ENCODE data around the gene CYSTM1.

DNA sequence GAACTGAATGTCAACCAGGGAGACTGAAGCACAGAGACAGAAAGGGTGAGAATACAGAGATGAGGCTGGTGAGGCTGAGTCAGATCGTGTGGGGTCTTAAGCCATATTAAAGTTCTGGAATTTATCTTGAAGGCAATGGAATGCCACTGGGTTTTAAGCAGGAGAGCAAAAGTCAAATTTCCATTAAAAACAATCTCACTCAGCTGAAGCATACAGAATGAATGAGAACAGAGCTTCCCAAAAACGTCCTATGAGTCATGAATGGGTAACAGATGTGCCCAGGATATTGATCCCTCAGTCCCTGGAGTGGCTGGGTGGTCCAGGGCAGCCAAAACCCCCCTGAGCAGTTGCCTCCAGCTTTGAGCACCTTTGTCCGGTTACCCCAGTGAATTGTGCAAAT lies 83.0 kb downstream of the CYSTM1 start:
- TF ChIP-seq, protein P1, sequence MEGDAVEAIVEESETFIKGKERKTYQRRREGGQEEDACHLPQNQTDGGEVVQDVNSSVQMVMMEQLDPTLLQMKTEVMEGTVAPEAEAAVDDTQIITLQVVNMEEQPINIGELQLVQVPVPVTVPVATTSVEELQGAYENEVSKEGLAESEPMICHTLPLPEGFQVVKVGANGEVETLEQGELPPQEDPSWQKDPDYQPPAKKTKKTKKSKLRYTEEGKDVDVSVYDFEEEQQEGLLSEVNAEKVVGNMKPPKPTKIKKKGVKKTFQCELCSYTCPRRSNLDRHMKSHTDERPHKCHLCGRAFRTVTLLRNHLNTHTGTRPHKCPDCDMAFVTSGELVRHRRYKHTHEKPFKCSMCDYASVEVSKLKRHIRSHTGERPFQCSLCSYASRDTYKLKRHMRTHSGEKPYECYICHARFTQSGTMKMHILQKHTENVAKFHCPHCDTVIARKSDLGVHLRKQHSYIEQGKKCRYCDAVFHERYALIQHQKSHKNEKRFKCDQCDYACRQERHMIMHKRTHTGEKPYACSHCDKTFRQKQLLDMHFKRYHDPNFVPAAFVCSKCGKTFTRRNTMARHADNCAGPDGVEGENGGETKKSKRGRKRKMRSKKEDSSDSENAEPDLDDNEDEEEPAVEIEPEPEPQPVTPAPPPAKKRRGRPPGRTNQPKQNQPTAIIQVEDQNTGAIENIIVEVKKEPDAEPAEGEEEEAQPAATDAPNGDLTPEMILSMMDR (tag by site-specific recombination; IDR thresholded peaks at IDR 0.05), result no peak
- TF ChIP-seq ZNF555 (tag by site-specific recombination; conservative IDR thresholded peaks at IDR 0.05), result no peak
- no peak for TF ChIP-seq ZNF239 (tag by site-specific recombination; IDR thresholded peaks at IDR 0.05)
- TF ChIP-seq, protein P2, sequence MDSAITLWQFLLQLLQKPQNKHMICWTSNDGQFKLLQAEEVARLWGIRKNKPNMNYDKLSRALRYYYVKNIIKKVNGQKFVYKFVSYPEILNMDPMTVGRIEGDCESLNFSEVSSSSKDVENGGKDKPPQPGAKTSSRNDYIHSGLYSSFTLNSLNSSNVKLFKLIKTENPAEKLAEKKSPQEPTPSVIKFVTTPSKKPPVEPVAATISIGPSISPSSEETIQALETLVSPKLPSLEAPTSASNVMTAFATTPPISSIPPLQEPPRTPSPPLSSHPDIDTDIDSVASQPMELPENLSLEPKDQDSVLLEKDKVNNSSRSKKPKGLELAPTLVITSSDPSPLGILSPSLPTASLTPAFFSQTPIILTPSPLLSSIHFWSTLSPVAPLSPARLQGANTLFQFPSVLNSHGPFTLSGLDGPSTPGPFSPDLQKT (IDR thresholded peaks at IDR 0.05; ENCODE audit: borderline replicate concordance, low read depth, low read length), result no peak
- no peak for TF ChIP-seq ZNF707 (tag by site-specific recombination; IDR thresholded peaks at IDR 0.05)
- TF ChIP-seq, protein P3, sequence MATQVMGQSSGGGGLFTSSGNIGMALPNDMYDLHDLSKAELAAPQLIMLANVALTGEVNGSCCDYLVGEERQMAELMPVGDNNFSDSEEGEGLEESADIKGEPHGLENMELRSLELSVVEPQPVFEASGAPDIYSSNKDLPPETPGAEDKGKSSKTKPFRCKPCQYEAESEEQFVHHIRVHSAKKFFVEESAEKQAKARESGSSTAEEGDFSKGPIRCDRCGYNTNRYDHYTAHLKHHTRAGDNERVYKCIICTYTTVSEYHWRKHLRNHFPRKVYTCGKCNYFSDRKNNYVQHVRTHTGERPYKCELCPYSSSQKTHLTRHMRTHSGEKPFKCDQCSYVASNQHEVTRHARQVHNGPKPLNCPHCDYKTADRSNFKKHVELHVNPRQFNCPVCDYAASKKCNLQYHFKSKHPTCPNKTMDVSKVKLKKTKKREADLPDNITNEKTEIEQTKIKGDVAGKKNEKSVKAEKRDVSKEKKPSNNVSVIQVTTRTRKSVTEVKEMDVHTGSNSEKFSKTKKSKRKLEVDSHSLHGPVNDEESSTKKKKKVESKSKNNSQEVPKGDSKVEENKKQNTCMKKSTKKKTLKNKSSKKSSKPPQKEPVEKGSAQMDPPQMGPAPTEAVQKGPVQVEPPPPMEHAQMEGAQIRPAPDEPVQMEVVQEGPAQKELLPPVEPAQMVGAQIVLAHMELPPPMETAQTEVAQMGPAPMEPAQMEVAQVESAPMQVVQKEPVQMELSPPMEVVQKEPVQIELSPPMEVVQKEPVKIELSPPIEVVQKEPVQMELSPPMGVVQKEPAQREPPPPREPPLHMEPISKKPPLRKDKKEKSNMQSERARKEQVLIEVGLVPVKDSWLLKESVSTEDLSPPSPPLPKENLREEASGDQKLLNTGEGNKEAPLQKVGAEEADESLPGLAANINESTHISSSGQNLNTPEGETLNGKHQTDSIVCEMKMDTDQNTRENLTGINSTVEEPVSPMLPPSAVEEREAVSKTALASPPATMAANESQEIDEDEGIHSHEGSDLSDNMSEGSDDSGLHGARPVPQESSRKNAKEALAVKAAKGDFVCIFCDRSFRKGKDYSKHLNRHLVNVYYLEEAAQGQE (tag by site-specific recombination; IDR thresholded peaks at IDR 0.05), result no peak
- no peak for TF ChIP-seq MZF1 (tag by site-specific recombination; IDR thresholded peaks at IDR 0.05; ENCODE audit: borderline replicate concordance)
- no peak for TF ChIP-seq ZNF624 (tag by site-specific recombination; IDR thresholded peaks at IDR 0.05)
